T-cell (primary cell): ENCODE measurements around the gene SRR. TPM values are rescaled to one million over a fixed set of nuclear protein-coding genes. Genes with fewer than 3 reads are reported as not detected.
"Not testable (repeated sequence)": the region's sequence is repeated elsewhere in the genome, so short reads cannot be mapped to it uniquely, and the experiment has no call there.

Experiments used
- ATAC-seq, 4 experiments: fragments of 200-7000 bp in 3 of 4; fragments of 150-1000 bp in 1 of 4; cut with Tn5 transposase; replicated peaks in 1 of 4; 1 replicate in 3 of 4; 2 replicates in 1 of 4; pipeline ENCODE4 v1.10.0; 2021; ENCODE audit warnings: moderate library complexity in 3 of 4, mild to moderate bottlenecking in 2 of 4, moderate number of reproducible peaks in 1 of 4
- CTCF ChIA-PET, 2 donors: fragments of 300-600 bp; sonication (Branson Sonifier 250); formaldehyde crosslinking; loops; one replicate each; lab custom pipeline; 2022; ENCODE audit warnings: antibody characterized with exemption in 2 of 2; lab: Charles Lee
- POLR2A ChIA-PET, 2 donors: fragments of 300-600 bp; sonication (Branson Sonifier 250); formaldehyde crosslinking; loops; one replicate each; lab custom pipeline; 2022; ENCODE audit warnings: antibody characterized with exemption in 2 of 2; lab: Charles Lee
- DNase-seq, 35 experiments: peaks; one replicate each; pipeline versions ENCODE4 v3.0.0 to v3.0.0-alpha.2; 2013 to 2023
- H3K27ac ChIP-seq: one replicate; pipeline ENCODE4 v1.5.1; 2013; ENCODE audit warnings: low read length
- H3K27me3 ChIP-seq, 2 experiments: replicated peaks in 1 of 2; 1 replicate in 1 of 2; 2 replicates in 1 of 2; pipeline versions ENCODE4 v1.6.1 to v1.7.0; 2013; ENCODE audit warnings: low read length in 1 of 2, mixed read lengths in 1 of 2; ENCODE audit not compliant: control insufficient read depth in 2 of 2, insufficient read depth in 2 of 2; ENCODE audit errors: extremely low read depth in 1 of 2
- H3K36me3 ChIP-seq, 2 donors: 1 replicate in 1 of 2; 2 replicates in 1 of 2; pipeline versions ENCODE4 v1.6.1 to v1.7.0; 2013; ENCODE audit warnings: low read length in 1 of 2; ENCODE audit not compliant: control insufficient read depth in 2 of 2, insufficient read depth in 1 of 2; ENCODE audit errors: extremely low read depth in 1 of 2
- H3K4me1 ChIP-seq, 2 experiments: 1 replicate in 1 of 2; 2 replicates in 1 of 2; pipeline versions ENCODE4 v1.6.1 to v1.7.0; 2013; ENCODE audit warnings: low read length in 2 of 2, mixed read lengths in 1 of 2; ENCODE audit not compliant: insufficient read depth in 2 of 2, control insufficient read depth in 1 of 2; ENCODE audit errors: extremely low read depth in 1 of 2
- H3K4me3 ChIP-seq, 2 donors: 1 replicate in 1 of 2; 2 replicates in 1 of 2; pipeline versions ENCODE4 v1.5.1 to v1.7.0; 2013; ENCODE audit warnings: mild to moderate bottlenecking in 2 of 2, low read length in 1 of 2, moderate library complexity in 1 of 2; ENCODE audit not compliant: control insufficient read depth in 1 of 2; ENCODE audit errors: extremely low read depth in 1 of 2
- H3K9me3 ChIP-seq: 2 replicates; pipeline ENCODE4 v1.7.0; 2013
- H3K27ac Mint-ChIP-seq, 2 donors: one replicate each; pipeline ENCODE4 v1.8.0; 2020 to 2021; ENCODE audit warnings: mild to moderate bottlenecking in 2 of 2, mixed read lengths in 2 of 2
- H3K27me3 Mint-ChIP-seq, 2 donors: one replicate each; pipeline ENCODE4 v1.8.0; 2021 to 2022; ENCODE audit warnings: mixed read lengths in 2 of 2
- H3K36me3 Mint-ChIP-seq: one replicate; pipeline ENCODE4 v1.8.0; 2021; ENCODE audit warnings: mixed read lengths
- H3K4me1 Mint-ChIP-seq, 3 donors: one replicate each; pipeline ENCODE4 v1.8.0; 2020 to 2022; ENCODE audit warnings: mixed read lengths in 3 of 3, mild to moderate bottlenecking in 1 of 3
- H3K4me3 Mint-ChIP-seq, 3 donors: one replicate each; pipeline ENCODE4 v1.8.0; 2020 to 2022; ENCODE audit warnings: mild to moderate bottlenecking in 3 of 3, mixed read lengths in 3 of 3, moderate library complexity in 3 of 3
- H3K9me3 Mint-ChIP-seq, 3 donors: one replicate each; pipeline ENCODE4 v1.8.0; 2020 to 2022; ENCODE audit warnings: mixed read lengths in 3 of 3
- WGBS: methylation state at CpG from one replicate; pipeline ENCODE4 v1.1.5; 2013; ENCODE audit warnings: missing lambda C conversion rate; ENCODE audit not compliant: insufficient coverage; 5-methylcytosine and 5-hydroxymethylcytosine counted together
- total RNA-seq, 35 experiments: library from RNA in 6 of 35; stranded (reverse) in 6 of 35; fragments of 120-200 nt in 1 of 35; gene quantifications; one replicate each; pipeline versions ENCODE4 v1.2.1 to v1.2.4 and lab custom pipeline; 2013 to 2026

Gene SRR
- total RNA-seq, 5 donors from 2014 or later (not counting 1 experiment from before 2014, with no cell fraction given), result 3.5 to 8.8 (median 5.2) TPM

GRCh38 chr17:2263183-2264066 lies 40.3 kb upstream of the SRR start:
- peaks cover 92% of the 10 kb centered on the region in 3 donors for H3K4me1 Mint-ChIP-seq
- Histone ChIP-seq H3K9me3 (no peaks in the 10 kb centered on the region), H3K36me3 (no peaks in the 10 kb centered on the region), H3K4me3 (no peak overlapping the region), H3K27ac (peak overlapping the region; percentile 94), H3K4me1 (peaks cover 83 to 91% of the 10 kb centered on the region in 2 experiments), H3K27me3 (no peaks in the 10 kb centered on the region)
- peak in 1 of 35 experiments; percentile 39 for DNase-seq
- ChIA-PET CTCF (interaction anchor here (0.7 to 1.5 kb wide), 3 partner anchors 19 to 20 kb away, joined by 4 to 6 read pairs (median 4); no protein-coding TSS in a partner anchor), POLR2A (interaction anchor here (0.5 to 1.0 kb wide), 3 partner anchors 10 to 67 kb away, joined by 3 read pairs; no protein-coding TSS in a partner anchor)
- H3K36me3 Mint-ChIP-seq, result peaks cover 25% of the 10 kb centered on the region
- H3K27me3 Mint-ChIP-seq, result no peaks in the 10 kb centered on the region
- peak overlapping the region; percentile 95 to 99 for H3K27ac Mint-ChIP-seq
- peak in 1 of 4 experiments; percentile 19 for ATAC-seq
- H3K4me3 Mint-ChIP-seq, result peak overlapping the region; percentile 61 to 76 (median 67)
- no peaks in the 10 kb centered on the region for H3K9me3 Mint-ChIP-seq
- no CpG with 5 or more reads among the region's 8 CpGs for WGBS

- CTCF ChIA-PET, result interaction anchor here in 1 of 2 donors (0.9 kb wide), 1 partner anchor 13 kb away, joined by 3 read pairs; no protein-coding TSS in a partner anchor
- no peaks in the 10 kb centered on the region for H3K36me3 ChIP-seq
These were observed 39.5 kb upstream of the SRR start for GRCh38 chr17:2264067-2264860.

GRCh38 chr17:2265166-2265565 lies 38.6 kb upstream of the SRR start:
- Mint-ChIP-seq H3K36me3 (peaks cover 22% of the 10 kb centered on the region), H3K27ac (peak overlapping the region; percentile 95 to 99), H3K4me3 (peak overlapping the region; percentile 75 to 81 (median 76)), H3K4me1 (peaks cover 83 to 85% (median 84%) of the 10 kb centered on the region in 3 donors)
- H3K4me3 ChIP-seq, ATAC-seq, H3K27me3 ChIP-seq, POLR2A ChIA-PET, H3K36me3 ChIP-seq, H3K27me3 Mint-ChIP-seq, DNase-seq, H3K9me3 ChIP-seq, H3K9me3 Mint-ChIP-seq: not testable (repeated sequence)
- Histone ChIP-seq H3K27ac (peak overlapping the region; percentile 94), H3K4me1 (peaks cover 84 to 89% of the 10 kb centered on the region in 2 experiments)
- CTCF ChIA-PET, result interaction anchor here in 1 of 2 donors (0.7 kb wide), 1 partner anchor 20 kb away, joined by 4 read pairs; no protein-coding TSS in a partner anchor
- WGBS, result 85% methylated on average over 9 of the region's 10 CpGs

More at GRCh38 chr17:2264067-2264860, 39.5 kb upstream of the SRR start:
- Histone ChIP-seq H3K4me3 (no peak overlapping the region), H3K27me3 (no peaks in the 10 kb centered on the region), H3K9me3 (no peaks in the 10 kb centered on the region), H3K4me1 (peaks cover 79 to 91% of the 10 kb centered on the region in 2 experiments), H3K27ac (peak overlapping the region; percentile 94)
- DNase-seq (peak in 1 of 35 experiments; percentile 36), ATAC-seq (no peak)
- 74% methylated on average over 5 of the region's 10 CpGs for WGBS
- H3K9me3 Mint-ChIP-seq, result no peaks in the 10 kb centered on the region
- peak overlapping the region; percentile 39 to 76 (median 61) for H3K4me3 Mint-ChIP-seq
- POLR2A ChIA-PET, result interaction anchor here in 1 of 2 donors (0.5 to 1.0 kb wide), 3 partner anchors 13 to 560 kb away, joined by 3 to 11 read pairs (median 4); no protein-coding TSS in a partner anchor
- no peaks in the 10 kb centered on the region for H3K27me3 Mint-ChIP-seq
- H3K4me1 Mint-ChIP-seq, result peaks cover 84 to 85% (median 84%) of the 10 kb centered on the region in 3 donors
- H3K36me3 Mint-ChIP-seq, result peaks cover 25% of the 10 kb centered on the region
- H3K27ac Mint-ChIP-seq, result peak overlapping the region; percentile 95 to 99

- Mint-ChIP-seq H3K4me3 (peak overlapping the region; percentile 75 to 81 (median 76)), H3K4me1 (peaks cover 83 to 86% (median 84%) of the 10 kb centered on the region in 3 donors), H3K36me3 (peaks cover 25% of the 10 kb centered on the region), H3K27ac (peak overlapping the region; percentile 95 to 99), H3K27me3 (no peaks in the 10 kb centered on the region), H3K9me3 (no peaks in the 10 kb centered on the region)
- H3K27me3 ChIP-seq, result no peaks in the 10 kb centered on the region
- WGBS, result 0% methylated on average over 4 of the region's 13 CpGs
- H3K27ac ChIP-seq, result peak overlapping the region; percentile 94
- POLR2A ChIA-PET, result interaction anchor here (0.5 to 0.9 kb wide), 2 partner anchors 30 to 550 kb away, joined by 3 read pairs; no protein-coding TSS in a partner anchor
- DNase-seq, result peak; percentile 56 to 94 (median 84)
- ATAC-seq, result peak; percentile 87 to 91 (median 88)
- peaks cover 87 to 90% of the 10 kb centered on the region in 2 experiments for H3K4me1 ChIP-seq
- H3K36me3 ChIP-seq, result peaks cover 0 to 8% of the 10 kb centered on the region in 2 donors
- H3K4me3 ChIP-seq, result peak overlapping the region; percentile 17 to 23
- no peaks in the 10 kb centered on the region for H3K9me3 ChIP-seq
- CTCF ChIA-PET, result interaction anchor here in 1 of 2 donors (0.6 to 1.0 kb wide), 7 partner anchors 15 to 228 kb away, joined by 3 to 6 read pairs (median 4); partner anchors contain the start of gene HIC1
These were observed 37.5 kb upstream of the SRR start for GRCh38 chr17:2266045-2266864.

GRCh38 chr17:2266865-2267228 lies 36.9 kb upstream of the SRR start:
- ATAC-seq (peak in 3 of 4 experiments; percentile 1 to 18 (median 5)), DNase-seq (peak in 3 of 35 experiments; percentile 21 to 62 (median 28))

More at GRCh38 chr17:2266865-2267228, 36.9 kb upstream of the SRR start:
- ChIA-PET CTCF (interaction anchor here in 1 of 2 donors (0.6 to 1.0 kb wide), 6 partner anchors 15 to 229 kb away, joined by 3 to 6 read pairs (median 4); partner anchors contain the start of gene HIC1), POLR2A (interaction anchor here (0.5 to 0.9 kb wide), 5 partner anchors 16 to 550 kb away, joined by 3 to 5 read pairs (median 3); no protein-coding TSS in a partner anchor)
- Mint-ChIP-seq H3K27me3 (no peaks in the 10 kb centered on the region), H3K4me3 (peak overlapping the region; percentile 75 to 81 (median 76)), H3K27ac (peak overlapping the region; percentile 95 to 99), H3K36me3 (peaks cover 22% of the 10 kb centered on the region), H3K9me3 (no peaks in the 10 kb centered on the region), H3K4me1 (peaks cover 80 to 83% (median 81%) of the 10 kb centered on the region in 3 donors)
- 0% methylated on average over 1 of the region's 3 CpGs for WGBS
- no peaks in the 10 kb centered on the region for H3K27me3 ChIP-seq
- H3K9me3 ChIP-seq, result no peaks in the 10 kb centered on the region
- H3K4me1 ChIP-seq, result peaks cover 84 to 92% of the 10 kb centered on the region in 2 experiments
- peaks cover 0 to 8% of the 10 kb centered on the region in 2 donors for H3K36me3 ChIP-seq
- H3K27ac ChIP-seq, result peak overlapping the region; percentile 94
- H3K4me3 ChIP-seq, result peak overlapping the region; percentile 15 to 17
